ENCODE measurements around the gene FZR1. TPM values are rescaled to one million over a fixed set of nuclear protein-coding genes. Genes with fewer than 3 reads are reported as not detected.
A peak's percentile ranks its signal among the peaks of the same experiment; 100 is the strongest.

The FZR1 gene
- total and polyA plus RNA-seq, 2 of the 4 experiments (the other 2 are of a cell fraction): 21.5 to 47.8 TPM

DNA sequence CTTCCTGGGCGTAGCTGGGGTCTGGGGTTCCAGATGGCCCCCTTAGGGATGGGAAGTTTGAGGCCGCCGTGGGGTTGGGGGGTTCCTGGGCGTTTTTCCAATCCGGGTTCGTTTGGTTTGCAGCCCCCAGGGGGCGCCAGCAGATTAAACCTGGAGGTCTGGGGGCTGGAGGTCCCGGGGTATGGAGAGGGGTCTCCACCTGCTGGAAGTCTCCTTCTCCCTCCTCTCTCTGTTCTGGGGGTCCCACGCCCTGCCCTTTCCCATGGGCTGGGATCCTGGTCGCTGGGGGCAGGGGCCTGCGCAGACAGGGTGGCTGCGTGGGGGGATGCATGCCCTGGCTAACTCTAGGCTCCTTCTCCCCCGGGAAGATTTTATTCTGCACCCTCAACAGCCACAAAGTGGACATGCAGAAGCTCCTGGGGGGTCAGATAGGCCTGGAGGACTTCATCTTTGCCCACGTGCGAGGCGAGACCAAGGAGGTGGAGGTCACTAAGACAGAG, 80.1 kb downstream of the FZR1 start:
- in situ Hi-C loops (cut with MboI; ENCODE audit: low sequenced_read_pairs) (no loop called here), dilution Hi-C loops (cut with HindIII; ENCODE audit: low sequenced_read_pairs, unreplicated experiment) (no loop called here), intact Hi-C loops (cut with micrococcal nuclease) (no loop called here)
- H2BK120ac ChIP-seq (ENCODE audit: low read depth, low read length): no peak overlapping the region
- ChIA-PET POLR2A (ENCODE audit: unreplicated experiment) (no interaction called here), CTCF (no interaction called here)
- TF ChIP-seq, protein P1, sequence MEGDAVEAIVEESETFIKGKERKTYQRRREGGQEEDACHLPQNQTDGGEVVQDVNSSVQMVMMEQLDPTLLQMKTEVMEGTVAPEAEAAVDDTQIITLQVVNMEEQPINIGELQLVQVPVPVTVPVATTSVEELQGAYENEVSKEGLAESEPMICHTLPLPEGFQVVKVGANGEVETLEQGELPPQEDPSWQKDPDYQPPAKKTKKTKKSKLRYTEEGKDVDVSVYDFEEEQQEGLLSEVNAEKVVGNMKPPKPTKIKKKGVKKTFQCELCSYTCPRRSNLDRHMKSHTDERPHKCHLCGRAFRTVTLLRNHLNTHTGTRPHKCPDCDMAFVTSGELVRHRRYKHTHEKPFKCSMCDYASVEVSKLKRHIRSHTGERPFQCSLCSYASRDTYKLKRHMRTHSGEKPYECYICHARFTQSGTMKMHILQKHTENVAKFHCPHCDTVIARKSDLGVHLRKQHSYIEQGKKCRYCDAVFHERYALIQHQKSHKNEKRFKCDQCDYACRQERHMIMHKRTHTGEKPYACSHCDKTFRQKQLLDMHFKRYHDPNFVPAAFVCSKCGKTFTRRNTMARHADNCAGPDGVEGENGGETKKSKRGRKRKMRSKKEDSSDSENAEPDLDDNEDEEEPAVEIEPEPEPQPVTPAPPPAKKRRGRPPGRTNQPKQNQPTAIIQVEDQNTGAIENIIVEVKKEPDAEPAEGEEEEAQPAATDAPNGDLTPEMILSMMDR (conservative IDR thresholded peaks at IDR 0.05; ENCODE audit: low read depth, low read length): peak; percentile 34
- TF ChIP-seq, protein P2, sequence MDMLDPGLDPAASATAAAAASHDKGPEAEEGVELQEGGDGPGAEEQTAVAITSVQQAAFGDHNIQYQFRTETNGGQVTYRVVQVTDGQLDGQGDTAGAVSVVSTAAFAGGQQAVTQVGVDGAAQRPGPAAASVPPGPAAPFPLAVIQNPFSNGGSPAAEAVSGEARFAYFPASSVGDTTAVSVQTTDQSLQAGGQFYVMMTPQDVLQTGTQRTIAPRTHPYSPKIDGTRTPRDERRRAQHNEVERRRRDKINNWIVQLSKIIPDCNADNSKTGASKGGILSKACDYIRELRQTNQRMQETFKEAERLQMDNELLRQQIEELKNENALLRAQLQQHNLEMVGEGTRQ (IDR thresholded peaks at IDR 0.05; ENCODE audit: low read depth, low read length): no peak
- TF ChIP-seq MXI1 (IDR thresholded peaks at IDR 0.05; ENCODE audit: borderline replicate concordance, low read depth, low read length): no peak
- TF ChIP-seq RFX5 (IDR thresholded peaks at IDR 0.05; ENCODE audit: low read depth, low read length): no peak
- TF ChIP-seq CEBPB (IDR thresholded peaks at IDR 0.05; ENCODE audit: low read depth, low read length): no peak
- TF ChIP-seq SMC3 (IDR thresholded peaks at IDR 0.05; ENCODE audit: low read depth, low read length): peak; percentile 21; the same call in 1 of the 2 replicates
- TF ChIP-seq NFE2L2 (IDR thresholded peaks at IDR 0.05; ENCODE audit: low read depth, low read length): no peak
- TF ChIP-seq RAD21 (IDR thresholded peaks at IDR 0.05; ENCODE audit: low read length): 0 out of 2 replicates have a peak, but pooled peaks have one; percentile 12
- no TSS peak for BruUV-seq (replicated peaks)
- H3K23ac ChIP-seq (ENCODE audit: low read depth, low read length): no peak overlapping the region
- no peaks in the 10 kb centered on the region for H4K20me1 ChIP-seq (ENCODE audit: insufficient read depth, low read length)
- no peaks in the 10 kb centered on the region for H3K36me3 ChIP-seq (ENCODE audit: control insufficient read depth, insufficient read depth, low read length)
- peaks cover 11% of the 10 kb centered on the region for H3K27me3 ChIP-seq (ENCODE audit: control insufficient read depth, insufficient read depth, low read length)
- no peak overlapping the region for H2BK20ac ChIP-seq (ENCODE audit: low read depth, low read length)
- no peak overlapping the region for H4K8ac ChIP-seq (ENCODE audit: low read depth in 2 of 2, low read length in 2 of 2)
- H3K27ac ChIP-seq (ENCODE audit: insufficient read depth, low read length): no peak overlapping the region
- no peak overlapping the region for H3K14ac ChIP-seq (replicated peaks; ENCODE audit: low read depth, low read length)
- DNase-seq: no peak
- no peak overlapping the region for H2AK5ac ChIP-seq (ENCODE audit: low read depth, low read length)
- H3K4me3 ChIP-seq (ENCODE audit: insufficient read depth, low read depth, low read length): no peak overlapping the region
- H4K91ac ChIP-seq (ENCODE audit: insufficient read depth, low read depth, low read length): no peak overlapping the region
- H3K4me1 ChIP-seq (ENCODE audit: control insufficient read depth, insufficient read depth, low read length): no peaks in the 10 kb centered on the region
- no peaks in the 10 kb centered on the region for H3K9me3 ChIP-seq (ENCODE audit: control insufficient read depth, insufficient read depth, low read length)
- no peak overlapping the region for H3K56ac ChIP-seq (ENCODE audit: extremely low read depth, insufficient read depth, low read length)
- no peak overlapping the region for H2BK5ac ChIP-seq (ENCODE audit: low read depth, low read length, poor library complexity, severe bottlenecking)
- H2AK9ac ChIP-seq (replicated peaks; ENCODE audit: low read depth, low read length, poor library complexity): no peak overlapping the region
- 0 out of 2 replicates have a peak, but pooled peaks have one; percentile 14 for ATAC-seq (ENCODE audit: low read depth)
- no peaks in the 10 kb centered on the region for H3K9me1 ChIP-seq (ENCODE audit: insufficient read depth, low read length)
- no peaks in the 10 kb centered on the region for H3K79me1 ChIP-seq (ENCODE audit: low read depth in 1 of 2, low read length in 2 of 2)
- H2BK15ac ChIP-seq (ENCODE audit: low read depth, low read length): no peak overlapping the region
- WGBS, 2 experiments (ENCODE audit: extremely low coverage in 2 of 2, insufficient read length in 1 of 2): 7% methylated on average over 3 of the region's 16 CpGs; no CpG with 5 or more reads in 1 of the 2 experiments
- H3K4me2 ChIP-seq (ENCODE audit: low read depth, low read length): 0 out of 2 replicates have a peak overlapping the region, but pooled peaks have one; percentile 42
- no peak overlapping the region for H3K9ac ChIP-seq (ENCODE audit: low read depth, low read length)
- peak overlapping the region; percentile 49 for H2AFZ ChIP-seq (replicated peaks; ENCODE audit: low read length, poor library complexity)
- H3K4ac ChIP-seq (ENCODE audit: low read depth, low read length): no peak overlapping the region
- no peak overlapping the region for H4K5ac ChIP-seq (ENCODE audit: low read depth, low read length)
- H3K18ac ChIP-seq (ENCODE audit: low read depth, low read length): no peak overlapping the region

All from IMR-90 (cell line).